A673 (cell line): ENCODE data around the gene KCNK7.

Experiments
- EZH2 ChIP-seq: fragments of 200-600 bp; sonication (generic); IDR thresholded peaks from 2 replicates; pipeline ENCODE4 v1.6.1; 2017; ENCODE audit warnings: borderline replicate concordance, low read depth, mild to moderate bottlenecking, mixed read lengths, antibody characterized with exemption, low read length; ENCODE audit not compliant: poor library complexity, severe bottlenecking
- TF ChIP-seq, protein P1 (sequence below): fragments of 300-800, 200-600 bp; sonication (generic); conservative IDR thresholded peaks from 2 replicates; pipeline ENCODE4 v1.5.1; 2017; ENCODE audit warnings: low read depth, mild to moderate bottlenecking, antibody characterized with exemption, low read length, moderate library complexity, mixed read lengths

DNA sequence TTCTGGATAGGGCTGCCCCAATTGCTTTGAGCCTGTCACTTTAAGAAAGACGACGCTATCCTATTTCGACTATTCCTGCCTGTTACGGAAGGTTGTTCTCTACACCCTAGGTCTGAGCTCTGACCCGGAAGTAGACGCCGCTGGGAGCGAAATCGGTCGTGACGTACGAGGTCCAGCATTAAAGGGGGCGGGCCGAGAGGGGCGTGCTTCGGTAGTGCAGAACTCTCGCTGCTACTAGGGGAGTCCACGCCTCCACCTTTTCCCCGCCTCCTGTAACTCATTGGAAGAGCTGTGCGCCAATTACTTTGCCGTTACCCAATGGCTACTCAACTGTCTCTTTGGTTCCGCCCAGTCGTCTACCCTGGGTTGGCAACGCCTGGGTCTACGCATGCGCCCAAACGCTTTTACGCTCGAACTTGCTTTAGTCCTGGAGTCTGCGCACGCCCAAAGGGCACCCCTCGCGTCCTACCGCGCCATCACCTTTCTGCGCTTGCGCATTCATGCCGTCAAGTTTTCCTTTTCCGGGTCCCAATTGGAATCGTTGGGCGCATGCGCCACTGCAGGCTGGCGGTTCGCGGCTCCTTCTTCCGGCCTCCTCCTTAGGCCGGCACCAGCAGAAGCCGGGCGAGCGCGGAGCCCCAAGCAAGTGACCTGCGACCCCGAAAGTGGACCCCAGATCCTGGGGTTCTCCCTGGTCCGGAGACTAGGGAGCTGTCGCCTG is 19.8 kb upstream of the KCNK7 start, which contains the start of gene PCNX3:
- TF ChIP-seq, protein P1, sequence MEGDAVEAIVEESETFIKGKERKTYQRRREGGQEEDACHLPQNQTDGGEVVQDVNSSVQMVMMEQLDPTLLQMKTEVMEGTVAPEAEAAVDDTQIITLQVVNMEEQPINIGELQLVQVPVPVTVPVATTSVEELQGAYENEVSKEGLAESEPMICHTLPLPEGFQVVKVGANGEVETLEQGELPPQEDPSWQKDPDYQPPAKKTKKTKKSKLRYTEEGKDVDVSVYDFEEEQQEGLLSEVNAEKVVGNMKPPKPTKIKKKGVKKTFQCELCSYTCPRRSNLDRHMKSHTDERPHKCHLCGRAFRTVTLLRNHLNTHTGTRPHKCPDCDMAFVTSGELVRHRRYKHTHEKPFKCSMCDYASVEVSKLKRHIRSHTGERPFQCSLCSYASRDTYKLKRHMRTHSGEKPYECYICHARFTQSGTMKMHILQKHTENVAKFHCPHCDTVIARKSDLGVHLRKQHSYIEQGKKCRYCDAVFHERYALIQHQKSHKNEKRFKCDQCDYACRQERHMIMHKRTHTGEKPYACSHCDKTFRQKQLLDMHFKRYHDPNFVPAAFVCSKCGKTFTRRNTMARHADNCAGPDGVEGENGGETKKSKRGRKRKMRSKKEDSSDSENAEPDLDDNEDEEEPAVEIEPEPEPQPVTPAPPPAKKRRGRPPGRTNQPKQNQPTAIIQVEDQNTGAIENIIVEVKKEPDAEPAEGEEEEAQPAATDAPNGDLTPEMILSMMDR: no peak
- no peak for TF ChIP-seq EZH2
